Hypothalamus (tissue), 51 donors: ENCODE results near the gene GARS1.

Experiments used
- DNase-seq, 51 donors: peaks; one replicate each; lab custom pipeline; 2025; lab: John Stamatoyannopoulos, UW

Gene GARS1

GRCh38 chr7:30652698-30653641 is 58.3 kb downstream of the GARS1 start:
- no peak for DNase-seq

GRCh38 chr7:30654296-30655090 is 59.8 kb downstream of the GARS1 start:
- no peak for DNase-seq

- DNase-seq: no peak
Measured at GRCh38 chr7:30655096-30655970, 60.7 kb downstream of the GARS1 start.

DNA sequence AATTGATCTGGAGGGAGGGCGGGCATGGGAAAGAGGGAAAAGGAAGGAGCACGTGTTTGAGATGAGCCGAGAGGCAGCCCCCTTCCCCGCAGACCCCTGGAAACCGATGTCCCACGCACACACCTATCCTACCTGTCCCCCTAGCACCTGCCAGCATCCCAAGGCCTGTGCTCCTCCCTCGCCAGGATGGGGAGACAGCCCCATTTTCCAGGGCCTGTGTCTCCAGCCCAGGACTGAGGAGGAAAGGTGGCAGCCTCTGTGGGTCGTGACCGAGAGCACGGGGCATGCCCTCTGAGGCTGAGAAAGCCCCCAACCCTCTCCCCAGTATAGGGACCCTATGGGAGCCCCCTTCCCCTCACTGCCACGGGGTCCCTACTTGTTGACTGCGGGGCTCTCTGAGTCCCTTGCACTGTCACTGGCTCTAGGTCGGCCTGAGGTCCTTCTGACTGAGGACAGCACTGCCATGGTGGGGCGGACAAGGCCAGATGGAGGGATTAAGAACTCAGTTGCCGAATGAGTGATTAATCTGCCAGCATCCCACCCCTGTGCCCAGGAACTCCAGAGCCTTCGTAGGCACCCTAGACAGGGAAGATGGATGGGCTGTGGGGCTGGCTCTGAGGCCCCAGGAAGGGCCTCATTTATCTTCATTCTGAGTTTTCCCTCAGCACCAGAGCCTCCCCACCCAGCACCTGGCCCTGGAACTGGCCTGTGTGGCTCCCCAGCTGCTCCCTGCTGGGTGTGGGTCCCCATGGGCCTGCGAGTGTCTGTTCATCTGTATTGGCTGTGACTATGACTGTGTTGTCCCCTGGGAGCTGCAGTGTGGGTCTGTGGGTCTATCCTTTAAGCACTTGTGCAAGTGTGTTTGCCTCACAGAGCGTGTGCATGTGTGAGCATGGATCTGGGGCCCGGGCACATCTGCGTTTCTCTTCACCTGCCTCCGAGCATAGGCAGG is 61.6 kb downstream of the GARS1 start:
- DNase-seq: no peak

DNA sequence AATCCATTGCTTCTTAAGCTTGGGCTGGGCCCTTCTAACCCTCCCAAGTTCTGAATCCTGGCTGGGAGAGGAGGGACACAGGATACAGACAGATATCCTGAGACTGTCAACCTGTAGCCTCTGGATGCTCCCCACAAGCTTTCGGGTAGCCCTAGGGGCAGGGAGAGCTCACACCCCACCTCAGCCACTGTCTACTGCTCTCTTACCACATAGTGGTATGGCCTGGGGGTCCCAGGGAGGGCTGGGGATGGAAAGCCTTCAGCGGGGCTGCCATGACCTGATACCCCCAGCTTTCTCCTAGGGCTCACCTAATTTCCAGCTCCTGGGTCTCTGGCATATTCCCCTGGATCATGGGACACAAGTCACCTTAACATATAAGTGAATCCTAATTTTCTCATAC is 62.5 kb downstream of the GARS1 start:
- no peak for DNase-seq

GRCh38 chr7:30658479-30659074 is 63.9 kb downstream of the GARS1 start:
- DNase-seq: no peak

- no peak for DNase-seq
Measured at GRCh38 chr7:30659312-30659711, 64.6 kb downstream of the GARS1 start.

DNA sequence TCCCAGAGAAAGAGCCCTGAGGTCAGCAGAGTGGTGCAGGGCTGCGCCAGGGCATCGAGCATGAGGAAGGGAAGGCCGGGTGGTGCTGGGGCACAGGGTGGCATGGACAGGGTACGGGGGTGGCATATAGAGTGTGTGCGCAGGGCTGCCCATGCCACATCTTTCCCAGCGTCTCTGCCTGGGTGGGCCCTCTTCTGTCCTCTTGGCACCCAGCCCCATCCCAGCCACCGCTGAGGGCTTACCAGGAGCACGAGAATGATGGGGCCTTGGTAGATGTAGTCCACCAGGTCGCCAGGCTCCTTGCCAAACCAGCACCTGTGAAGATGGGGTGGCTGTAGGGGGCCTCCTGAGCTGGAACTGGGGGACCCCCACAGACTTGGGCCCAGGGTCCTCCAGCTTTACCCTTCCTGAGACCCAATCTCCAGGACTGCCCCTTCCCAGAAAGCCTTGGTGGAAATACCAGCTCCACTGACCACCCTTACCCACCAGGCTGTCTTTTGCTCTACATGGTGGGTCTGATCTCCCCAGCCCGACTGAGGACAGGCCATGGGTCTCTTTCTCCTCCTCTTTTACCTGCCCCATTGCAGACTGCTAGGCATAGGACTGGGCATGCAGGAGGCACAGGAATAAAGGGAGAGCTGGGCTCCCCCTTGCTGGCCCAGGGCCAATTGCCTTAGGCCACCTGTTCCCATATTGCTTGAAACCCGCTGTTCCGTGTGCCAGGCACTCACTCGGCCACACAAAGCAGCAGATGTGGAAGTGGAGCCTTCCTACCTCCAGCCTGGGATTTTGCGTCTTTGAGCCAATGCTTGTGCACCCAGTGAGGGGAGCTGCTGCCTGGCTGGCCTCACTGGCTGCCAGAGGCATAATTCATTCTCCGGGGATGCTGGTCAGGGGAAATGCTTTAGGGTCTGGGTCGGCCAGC is 65.9 kb downstream of the GARS1 start:
- no peak for DNase-seq

DNA sequence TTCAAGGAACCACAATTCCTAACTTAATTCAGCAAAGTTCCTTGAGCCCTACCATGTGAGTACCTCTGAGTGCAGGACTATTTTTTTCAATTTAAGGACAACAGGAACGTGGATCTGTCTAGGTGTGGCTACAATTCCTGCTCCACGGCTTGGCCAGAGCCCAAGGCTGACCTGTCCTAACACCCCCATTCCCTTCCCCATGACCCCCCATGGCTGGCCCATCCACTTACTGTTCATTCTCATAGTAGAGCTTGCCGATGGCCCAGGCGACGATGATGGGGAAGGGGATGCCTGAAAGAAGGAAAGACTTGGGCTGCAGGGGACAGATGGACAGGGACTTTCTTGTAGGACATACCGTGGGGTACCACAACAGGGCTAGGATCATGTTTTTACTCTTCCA is 67.2 kb downstream of the GARS1 start:
- DNase-seq: no peak

- no peak for DNase-seq
Measured at GRCh38 chr7:30662431-30662939, 67.8 kb downstream of the GARS1 start.

DNA sequence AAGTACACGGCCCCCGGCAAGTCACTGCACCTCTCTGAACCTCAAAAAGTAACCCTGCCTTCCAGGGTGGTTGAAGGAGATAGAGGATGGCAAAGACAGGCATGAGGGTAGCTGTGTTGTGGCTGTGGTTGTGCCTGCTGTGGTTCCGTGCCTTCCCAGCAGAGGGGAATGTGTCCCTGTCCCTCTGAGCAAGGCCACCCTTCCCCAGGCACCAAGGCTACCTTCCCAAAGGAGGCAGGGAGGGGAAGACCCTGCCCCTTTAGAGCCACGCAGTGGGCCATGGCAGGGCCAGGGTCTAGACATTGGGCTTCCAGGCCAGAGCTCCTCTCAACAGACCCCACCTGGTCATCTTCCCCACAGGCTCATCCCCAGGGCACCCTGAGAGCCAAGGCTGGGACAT is 68.7 kb downstream of the GARS1 start:
- no peak for DNase-seq

DNA sequence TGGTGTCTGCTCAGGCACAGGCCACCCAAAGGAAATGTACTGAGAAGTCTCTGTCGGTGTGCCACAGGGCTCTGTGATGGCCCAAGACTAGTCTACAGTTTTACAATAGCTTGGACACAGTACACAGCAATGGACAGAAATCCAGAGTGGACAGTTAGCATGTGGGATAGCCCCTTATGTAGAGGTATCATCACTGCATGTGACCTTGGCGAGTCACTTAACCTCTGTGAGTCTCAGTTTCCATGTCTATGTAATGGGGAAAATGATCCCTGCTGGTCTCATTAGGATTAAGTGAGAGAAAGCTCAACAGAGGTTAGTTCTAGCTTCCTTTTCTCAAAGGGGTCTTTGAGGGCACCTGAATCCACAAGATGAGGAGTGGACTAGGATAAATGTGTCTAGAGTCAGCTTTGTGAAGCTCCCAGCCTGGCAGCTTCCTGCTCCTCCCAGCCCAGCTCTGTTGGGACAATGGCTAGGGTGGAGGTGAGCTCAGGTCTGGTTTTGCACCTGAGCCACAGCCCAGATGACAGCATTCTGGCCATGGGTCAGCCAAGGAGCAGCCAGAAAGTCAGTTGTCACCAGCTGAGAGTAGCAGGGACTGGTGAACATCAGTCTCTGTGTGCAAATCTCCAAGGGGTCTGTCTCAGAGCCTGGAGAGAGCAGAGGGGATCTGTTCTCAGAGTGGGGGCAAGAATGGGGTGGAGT is 69.7 kb downstream of the GARS1 start:
- no peak for DNase-seq

GRCh38 chr7:30665043-30665442 is 70.4 kb downstream of the GARS1 start:
- DNase-seq: no peak

- no peak for DNase-seq
Measured at GRCh38 chr7:30665449-30665848, 70.8 kb downstream of the GARS1 start.

DNA sequence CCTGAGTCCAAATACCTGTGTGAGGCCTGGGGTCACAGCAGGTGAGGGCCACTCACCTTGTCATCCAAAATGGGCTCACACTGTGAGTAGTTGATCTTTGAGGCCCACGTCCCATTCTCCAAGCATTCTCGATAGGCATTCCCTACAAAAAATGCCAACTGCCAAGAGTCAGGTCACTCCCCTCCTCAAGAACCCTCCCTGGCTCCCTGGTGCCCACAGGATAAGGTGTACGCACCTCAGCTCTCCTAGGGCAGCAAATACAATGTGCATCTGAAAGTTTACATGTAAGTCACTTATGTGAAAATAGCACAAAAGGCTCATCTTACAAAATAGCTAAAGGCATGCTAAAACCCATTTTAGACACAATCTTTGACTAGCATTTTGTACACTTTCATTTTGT is 72.5 kb downstream of the GARS1 start:
- DNase-seq: no peak

DNA sequence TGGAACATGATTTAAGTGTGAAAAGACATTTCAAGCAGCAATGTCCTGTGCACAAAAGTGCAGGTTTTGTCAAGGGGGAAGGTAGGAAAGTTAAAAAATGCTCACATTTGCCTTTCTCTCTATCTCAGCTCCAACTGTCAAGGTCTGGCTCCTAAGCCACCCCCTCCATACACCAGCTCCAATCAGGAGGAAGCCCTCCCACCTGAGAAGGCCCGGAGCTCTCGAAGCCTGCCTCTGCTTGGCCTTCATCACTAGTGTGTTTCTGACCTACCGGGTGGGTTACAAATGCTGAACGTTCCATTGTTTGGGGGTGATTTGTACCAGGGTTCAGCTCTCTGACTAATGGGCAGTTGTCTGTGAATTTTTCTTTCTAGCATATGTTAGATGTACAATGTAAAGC is 73.4 kb downstream of the GARS1 start:
- DNase-seq: no peak

GRCh38 chr7:30671793-30672465 is 77.3 kb downstream of the GARS1 start:
- no peak for DNase-seq
